ENCODE results near the gene MRPL39. TPM values are rescaled to one million over a fixed set of nuclear protein-coding genes. Genes with fewer than 3 reads are reported as not detected.
A peak's percentile ranks its signal among the peaks of the same experiment; 100 is the strongest.

Gene MRPL39
- total RNA-seq, 2 donors from 2014 or later, result 42.8 to 50.9 TPM

DNA sequence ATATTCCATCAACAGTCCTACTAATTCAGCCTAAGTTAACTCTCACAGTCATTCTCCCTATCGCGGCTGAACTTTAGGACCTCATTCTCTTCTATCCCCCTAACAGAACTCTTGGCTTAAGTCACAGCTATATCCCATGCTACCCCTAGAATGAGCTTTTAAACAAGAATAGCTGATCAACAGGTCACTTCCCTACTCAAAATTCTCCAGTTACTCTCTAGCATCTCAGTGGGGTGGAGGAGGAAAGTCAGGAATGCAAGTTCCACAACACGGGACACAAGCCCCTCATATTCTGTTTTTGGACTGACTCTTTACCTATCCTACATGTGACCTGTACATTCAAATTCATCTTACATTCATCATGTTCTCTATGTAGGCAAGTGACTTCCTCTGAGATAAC is 21.0 kb downstream of the MRPL39 start:
- H3K4me3 Mint-ChIP-seq, result no peak overlapping the region
- H3K27me3 Mint-ChIP-seq (ENCODE audit: low read depth), result no peaks in the 10 kb centered on the region
- peaks cover 7% of the 10 kb centered on the region for H3K4me1 Mint-ChIP-seq (ENCODE audit: low read depth)
- H3K9me3 Mint-ChIP-seq, result no peaks in the 10 kb centered on the region
- ATAC-seq (replicated peaks in 1 of 2) (peak in 1 of 2 donors; percentile 12), DNase-seq (no peak)
- peaks cover 10 to 29% of the 10 kb centered on the region in 2 donors for H3K36me3 Mint-ChIP-seq (ENCODE audit: insufficient read depth in 2 of 2)
- peak overlapping the region; percentile 2 for H3K27ac Mint-ChIP-seq

DNA sequence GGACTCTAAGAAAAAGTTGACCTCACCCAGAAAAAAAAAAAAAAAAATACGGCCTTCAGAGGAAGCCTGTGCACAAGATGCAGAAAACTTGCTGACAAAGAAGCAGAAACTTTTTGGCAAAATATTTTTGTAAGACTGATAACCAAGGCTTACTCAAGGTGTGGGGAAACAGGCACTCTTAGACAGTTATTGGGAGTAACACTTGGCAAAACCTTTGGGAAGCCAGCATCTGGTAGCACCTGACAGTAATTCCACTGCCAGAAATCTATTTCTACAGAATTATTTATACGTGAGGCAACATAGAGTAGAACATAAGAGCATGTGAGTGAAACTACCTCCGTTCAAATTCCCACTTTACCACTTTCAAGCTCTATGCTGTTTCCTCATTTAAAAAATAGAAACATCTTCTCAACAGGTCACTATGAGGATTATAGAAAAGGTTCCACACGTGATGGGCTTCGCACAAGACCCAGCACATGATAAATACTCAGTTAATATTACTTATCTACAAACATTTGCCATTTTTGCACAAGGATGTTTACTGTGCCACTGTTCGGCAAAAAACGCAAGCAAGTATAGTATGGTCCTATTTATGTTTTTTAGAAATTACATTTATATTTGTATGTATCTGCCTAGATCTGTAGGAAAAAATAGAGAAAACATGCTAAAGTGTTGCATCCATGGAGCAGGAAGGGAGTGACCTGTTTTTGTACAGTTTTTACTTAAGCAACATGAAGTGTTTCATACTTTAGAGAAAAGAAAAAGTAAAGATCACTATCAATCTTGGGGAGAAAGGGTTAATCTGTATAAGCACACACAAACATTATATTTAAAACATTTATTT is 22.2 kb downstream of the MRPL39 start:
- Mint-ChIP-seq H3K4me1 (ENCODE audit: low read depth) (peaks cover 7% of the 10 kb centered on the region), H3K36me3 (ENCODE audit: insufficient read depth in 2 of 2) (peaks cover 10 to 29% of the 10 kb centered on the region in 2 donors), H3K4me3 (no peak overlapping the region), H3K9me3 (peaks cover 0 to 1% of the 10 kb centered on the region in 2 donors), H3K27ac (peak overlapping the region; percentile 93), H3K27me3 (ENCODE audit: low read depth) (no peaks in the 10 kb centered on the region)
- DNase-seq (no peak), ATAC-seq (replicated peaks in 1 of 2) (no peak)

DNA sequence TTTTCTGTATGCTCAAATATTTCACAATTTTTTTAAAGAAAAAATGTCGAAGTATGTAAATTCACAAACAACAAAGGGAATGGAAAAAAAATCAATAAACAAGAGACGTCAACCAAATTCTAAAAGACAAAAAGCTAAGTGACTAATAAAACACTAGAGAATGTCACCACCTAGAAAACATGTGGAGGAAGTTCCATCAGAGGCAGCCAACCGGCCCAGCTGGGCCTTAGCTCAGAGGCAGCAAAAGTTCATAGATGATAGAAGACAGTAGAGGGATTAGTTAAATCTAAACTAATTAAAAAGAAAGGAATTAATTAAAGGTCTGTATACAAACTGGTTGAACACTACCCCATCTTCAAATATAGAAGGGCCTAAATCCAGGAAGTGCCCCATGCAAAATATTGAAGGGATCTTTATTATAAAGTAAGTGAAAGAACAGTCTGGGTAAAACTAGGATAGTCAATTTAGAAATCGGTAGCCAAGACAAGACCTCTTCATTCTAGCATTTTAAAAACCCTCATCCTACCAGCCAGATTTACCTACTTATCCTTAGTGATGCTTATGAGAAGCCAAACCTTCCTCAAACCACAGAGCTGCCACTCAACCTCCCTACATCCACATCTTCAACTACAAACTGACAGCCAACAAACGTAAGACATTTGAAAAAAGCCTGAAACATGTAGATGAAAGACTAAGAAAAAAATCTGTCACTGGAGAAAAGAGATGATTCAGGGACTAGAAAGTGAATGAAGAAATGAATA is 23.7 kb downstream of the MRPL39 start:
- Mint-ChIP-seq H3K36me3 (ENCODE audit: insufficient read depth in 2 of 2) (peaks cover 4 to 28% of the 10 kb centered on the region in 2 donors), H3K4me3 (no peak overlapping the region), H3K27ac (peak overlapping the region; percentile 93), H3K27me3 (ENCODE audit: low read depth) (no peaks in the 10 kb centered on the region), H3K4me1 (ENCODE audit: low read depth) (peaks cover 9% of the 10 kb centered on the region), H3K9me3 (peaks cover 0 to 1% of the 10 kb centered on the region in 2 donors)
- DNase-seq (no peak), ATAC-seq (replicated peaks in 1 of 2) (peak; percentile 22 to 27)

DNA sequence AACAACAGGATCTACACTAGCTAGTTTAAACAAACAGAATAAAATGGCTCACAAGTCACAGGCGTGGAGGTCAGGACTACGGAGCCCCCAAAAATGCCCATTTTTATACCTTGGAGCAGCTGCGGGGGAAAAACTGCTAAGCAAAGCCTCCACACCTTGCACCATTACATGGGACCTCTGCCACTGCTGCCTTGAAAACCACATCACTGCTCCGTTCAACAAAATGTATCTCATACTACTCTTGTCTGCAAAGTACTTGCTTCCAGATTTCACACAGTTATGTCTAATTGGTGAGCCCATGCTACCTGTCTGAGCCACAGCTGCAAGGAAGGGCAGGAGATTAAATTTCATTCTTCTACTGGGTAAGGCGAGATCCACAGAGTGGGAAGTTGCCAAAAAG is 24.4 kb downstream of the MRPL39 start:
- no peak for DNase-seq
- H3K9me3 Mint-ChIP-seq, result peaks cover 0 to 1% of the 10 kb centered on the region in 2 donors
- peak overlapping the region; percentile 93 for H3K27ac Mint-ChIP-seq
- H3K4me1 Mint-ChIP-seq (ENCODE audit: low read depth), result peaks cover 16% of the 10 kb centered on the region
- no peaks in the 10 kb centered on the region for H3K27me3 Mint-ChIP-seq (ENCODE audit: low read depth)
- no peak overlapping the region for H3K4me3 Mint-ChIP-seq
- ATAC-seq (replicated peaks in 1 of 2), result peak; percentile 12 to 14
- peaks cover 5 to 28% of the 10 kb centered on the region in 2 donors for H3K36me3 Mint-ChIP-seq (ENCODE audit: insufficient read depth in 2 of 2)

DNA sequence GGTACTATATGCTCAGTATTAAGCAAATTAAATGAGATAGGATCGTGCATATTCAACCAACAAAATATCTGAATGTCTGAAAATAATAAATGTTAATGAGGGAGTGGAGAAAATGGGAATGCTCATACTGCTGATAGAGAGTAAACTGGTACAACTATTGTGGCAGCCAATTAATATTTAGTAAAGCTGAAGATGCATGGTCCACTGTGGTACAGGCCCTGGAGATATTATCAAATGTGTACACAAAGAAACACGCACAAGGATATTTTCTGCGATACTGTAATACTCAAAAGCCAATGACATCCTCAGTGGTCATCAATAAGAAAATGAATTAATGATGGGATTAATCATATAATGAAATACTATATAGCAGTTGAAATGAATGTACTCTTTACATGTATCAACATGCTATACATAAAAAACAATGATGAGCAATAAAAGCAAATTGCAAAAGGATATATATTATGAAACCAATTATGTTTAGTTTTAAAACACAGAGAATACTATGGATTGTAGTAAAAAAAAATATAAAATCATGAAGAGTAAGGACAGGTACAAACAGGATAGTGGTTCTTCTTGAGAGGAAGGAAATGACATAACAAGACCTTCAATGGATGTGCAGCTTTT is 25.0 kb downstream of the MRPL39 start:
- no peaks in the 10 kb centered on the region for H3K27me3 Mint-ChIP-seq (ENCODE audit: low read depth)
- ATAC-seq (replicated peaks in 1 of 2) (no peak), DNase-seq (no peak)
- H3K4me3 Mint-ChIP-seq, result peak overlapping the region in 1 of 2 donors; percentile 21
- peaks cover 22% of the 10 kb centered on the region for H3K4me1 Mint-ChIP-seq (ENCODE audit: low read depth)
- peaks cover 8 to 26% of the 10 kb centered on the region in 2 donors for H3K36me3 Mint-ChIP-seq (ENCODE audit: insufficient read depth in 2 of 2)
- peak overlapping the region; percentile 75 for H3K27ac Mint-ChIP-seq
- peaks cover 0 to 1% of the 10 kb centered on the region in 2 donors for H3K9me3 Mint-ChIP-seq

DNA sequence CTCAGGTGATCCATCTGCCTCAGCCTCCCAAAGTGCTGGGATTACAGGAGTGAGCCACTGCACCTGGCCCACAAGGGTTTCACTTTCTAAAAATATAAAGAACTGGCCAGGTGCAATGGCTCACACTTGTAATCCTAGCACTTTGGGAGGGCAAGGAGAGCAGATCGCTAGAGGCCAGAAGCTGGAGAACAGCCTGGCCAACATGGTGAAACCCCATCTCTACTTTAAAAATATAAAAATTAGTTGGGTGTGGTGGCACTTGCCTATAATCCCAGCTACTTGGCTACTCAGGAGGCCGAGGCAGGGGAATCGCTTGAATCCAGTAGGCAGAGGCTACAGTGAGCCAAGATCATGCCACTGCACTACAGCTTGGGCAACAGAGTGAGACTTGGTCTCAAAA is 25.7 kb downstream of the MRPL39 start:
- Mint-ChIP-seq H3K27ac (no peak overlapping the region), H3K4me3 (no peak overlapping the region), H3K27me3 (ENCODE audit: low read depth) (no peaks in the 10 kb centered on the region), H3K4me1 (ENCODE audit: low read depth) (peaks cover 29% of the 10 kb centered on the region), H3K36me3 (ENCODE audit: insufficient read depth in 2 of 2) (peaks cover 11 to 31% of the 10 kb centered on the region in 2 donors), H3K9me3 (peaks cover 0 to 1% of the 10 kb centered on the region in 2 donors)
- no peak for ATAC-seq (replicated peaks in 1 of 2)
- no peak for DNase-seq

DNA sequence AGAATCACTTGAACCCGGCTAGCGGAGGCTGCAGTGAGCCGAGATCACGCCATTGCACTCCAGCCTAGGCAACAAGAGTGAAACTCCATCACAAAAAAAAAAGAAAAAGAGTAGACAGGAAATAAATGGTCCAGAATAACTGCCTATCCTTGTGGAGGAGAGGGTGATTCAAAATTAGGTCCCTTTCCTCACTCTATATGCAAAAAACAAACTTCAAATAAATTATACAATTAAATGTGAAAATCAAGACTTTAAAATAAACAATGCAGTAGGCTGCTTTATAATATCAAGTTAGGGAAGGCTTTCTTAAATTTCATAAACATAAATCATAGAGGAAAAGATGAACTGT is 26.4 kb downstream of the MRPL39 start:
- H3K27me3 Mint-ChIP-seq (ENCODE audit: low read depth), result no peaks in the 10 kb centered on the region
- no peak overlapping the region for H3K4me3 Mint-ChIP-seq
- peaks cover 16 to 30% of the 10 kb centered on the region in 2 donors for H3K36me3 Mint-ChIP-seq (ENCODE audit: insufficient read depth in 2 of 2)
- H3K9me3 Mint-ChIP-seq, result peaks cover 0 to 1% of the 10 kb centered on the region in 2 donors
- ATAC-seq (replicated peaks in 1 of 2), result no peak
- H3K4me1 Mint-ChIP-seq (ENCODE audit: low read depth), result peaks cover 36% of the 10 kb centered on the region
- H3K27ac Mint-ChIP-seq, result peak overlapping the region; percentile 95
- DNase-seq, result no peak

DNA sequence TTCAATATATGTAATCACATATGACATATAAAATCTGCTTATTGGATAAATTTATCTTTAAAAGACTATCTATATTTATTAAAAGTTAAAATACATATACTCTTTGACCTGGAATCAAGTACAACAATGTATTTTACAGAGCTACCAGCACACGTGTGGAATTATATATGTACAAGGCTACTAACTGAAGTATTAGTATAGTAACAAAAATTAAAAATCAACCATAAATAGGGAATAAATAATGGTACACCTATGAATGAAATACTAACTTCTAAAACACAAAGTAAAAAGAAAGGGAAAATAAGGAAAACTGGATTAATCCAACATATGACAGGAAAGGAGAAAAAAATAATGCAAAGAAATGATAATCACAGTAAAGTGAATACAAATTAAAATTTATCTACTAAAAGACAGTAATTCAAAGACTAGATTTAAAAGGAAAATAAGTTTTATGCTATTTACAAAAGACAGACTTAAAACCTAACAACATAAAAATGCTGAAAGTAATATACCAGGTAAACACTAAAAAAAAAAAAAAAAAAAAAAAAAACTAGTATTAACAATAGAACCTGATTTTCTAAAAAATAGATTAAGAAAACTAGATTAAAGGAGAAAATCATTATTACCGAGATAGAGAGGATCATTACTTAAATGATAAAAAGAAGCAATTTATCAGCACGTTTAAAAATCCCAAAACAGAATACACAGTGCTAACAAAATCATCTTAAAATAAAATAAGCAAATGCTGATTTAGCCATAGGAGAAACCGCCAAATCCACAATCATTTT is 27.9 kb downstream of the MRPL39 start:
- no peak for ATAC-seq (replicated peaks in 1 of 2)

DNA sequence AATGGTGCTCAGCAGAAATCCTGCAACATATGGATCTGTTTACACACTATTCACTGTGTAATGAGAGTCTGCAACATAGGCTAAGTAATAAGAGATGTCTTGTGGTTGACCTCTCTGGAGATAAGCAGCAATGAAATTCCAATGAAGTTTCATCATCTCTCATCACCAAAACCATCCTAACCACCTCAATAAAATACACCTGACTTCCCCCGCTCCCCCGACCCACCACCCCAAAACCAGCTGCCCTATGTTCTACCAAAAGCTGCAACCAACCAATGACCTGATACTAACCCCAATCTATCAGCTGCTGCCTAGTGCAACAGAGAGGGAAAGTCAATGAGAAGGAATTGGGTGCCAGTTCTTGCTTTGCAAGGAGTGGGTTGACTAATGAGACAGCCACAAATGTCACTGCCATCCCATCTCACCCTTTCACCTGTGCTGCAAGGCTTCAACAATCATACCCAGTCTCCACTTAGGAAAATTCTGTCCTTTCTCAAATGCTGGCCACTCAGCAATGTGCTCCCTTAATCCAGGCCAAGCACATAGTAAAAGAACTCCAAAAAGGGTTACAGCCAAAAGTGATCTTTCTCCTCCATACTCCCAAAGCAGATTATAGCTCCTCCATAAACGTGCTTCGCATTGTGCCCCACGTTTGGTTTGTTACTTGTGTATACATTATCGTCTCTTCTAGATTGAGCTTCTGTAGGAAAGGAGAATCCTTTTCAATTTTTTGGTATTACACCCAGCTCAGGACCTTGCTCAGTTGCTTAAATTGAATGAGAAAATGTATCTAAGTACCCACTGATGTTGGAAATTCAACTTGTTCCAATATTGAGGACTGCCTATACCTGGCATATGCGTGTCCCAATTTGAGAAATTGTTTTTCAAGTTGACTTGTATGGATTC is 29.0 kb downstream of the MRPL39 start:
- Mint-ChIP-seq H3K9me3 (peaks cover 0 to 1% of the 10 kb centered on the region in 2 donors), H3K27ac (peak overlapping the region; percentile 94), H3K4me1 (ENCODE audit: low read depth) (peaks cover 59% of the 10 kb centered on the region), H3K27me3 (ENCODE audit: low read depth) (no peaks in the 10 kb centered on the region), H3K4me3 (peak overlapping the region in 1 of 2 donors; percentile 67), H3K36me3 (ENCODE audit: insufficient read depth in 2 of 2) (peaks cover 25 to 38% of the 10 kb centered on the region in 2 donors)
- DNase-seq, result peak; percentile 49 to 50
- ATAC-seq (replicated peaks in 1 of 2), result peak; percentile 40 to 53

More for the DNA sequence above, 27.9 kb downstream of the MRPL39 start:
- DNase-seq, result no peak
- peaks cover 51% of the 10 kb centered on the region for H3K4me1 Mint-ChIP-seq (ENCODE audit: low read depth)
- no peaks in the 10 kb centered on the region for H3K27me3 Mint-ChIP-seq (ENCODE audit: low read depth)
- H3K36me3 Mint-ChIP-seq (ENCODE audit: insufficient read depth in 2 of 2), result peaks cover 20 to 37% of the 10 kb centered on the region in 2 donors
- H3K9me3 Mint-ChIP-seq, result peaks cover 0 to 1% of the 10 kb centered on the region in 2 donors
- H3K4me3 Mint-ChIP-seq, result no peak overlapping the region
- H3K27ac Mint-ChIP-seq, result peak overlapping the region; percentile 95

DNA sequence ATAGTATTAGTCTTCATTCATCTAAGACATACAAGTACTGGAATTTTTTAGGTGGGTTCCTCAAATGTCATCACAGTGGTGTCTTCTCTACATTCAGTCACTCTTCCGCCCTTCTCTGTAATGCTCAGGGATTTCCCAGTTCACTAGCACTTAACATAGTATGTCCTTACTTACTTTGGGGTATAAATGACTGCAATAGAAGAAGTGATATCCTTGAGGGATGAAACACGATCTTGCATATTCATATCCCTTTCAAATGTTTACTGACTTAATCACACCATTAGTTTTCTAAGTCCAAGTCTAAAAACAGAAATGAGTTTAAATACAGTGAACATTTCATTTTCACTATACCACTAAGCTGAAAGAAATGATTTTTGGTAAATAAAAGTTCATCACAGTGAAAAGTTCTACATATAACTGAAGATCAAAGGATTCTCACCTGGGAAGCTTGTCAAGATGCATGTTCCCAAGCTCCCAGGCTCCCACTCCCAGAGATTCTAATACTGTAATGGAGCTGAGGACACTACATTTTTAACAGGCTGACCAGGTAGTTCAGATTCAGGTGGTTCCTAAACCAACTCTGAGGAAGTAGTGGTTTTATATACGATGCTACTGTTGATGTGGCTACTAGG is 29.7 kb downstream of the MRPL39 start:
- Mint-ChIP-seq H3K4me3 (peak overlapping the region; percentile 41 to 67), H3K9me3 (peaks cover 0 to 1% of the 10 kb centered on the region in 2 donors), H3K36me3 (ENCODE audit: insufficient read depth in 2 of 2) (peaks cover 27 to 42% of the 10 kb centered on the region in 2 donors), H3K4me1 (ENCODE audit: low read depth) (peaks cover 62% of the 10 kb centered on the region), H3K27me3 (ENCODE audit: low read depth) (no peaks in the 10 kb centered on the region), H3K27ac (peak overlapping the region; percentile 94)
- ATAC-seq (replicated peaks in 1 of 2) (peak in 1 of 2 donors; percentile 7), DNase-seq (no peak)

DNA sequence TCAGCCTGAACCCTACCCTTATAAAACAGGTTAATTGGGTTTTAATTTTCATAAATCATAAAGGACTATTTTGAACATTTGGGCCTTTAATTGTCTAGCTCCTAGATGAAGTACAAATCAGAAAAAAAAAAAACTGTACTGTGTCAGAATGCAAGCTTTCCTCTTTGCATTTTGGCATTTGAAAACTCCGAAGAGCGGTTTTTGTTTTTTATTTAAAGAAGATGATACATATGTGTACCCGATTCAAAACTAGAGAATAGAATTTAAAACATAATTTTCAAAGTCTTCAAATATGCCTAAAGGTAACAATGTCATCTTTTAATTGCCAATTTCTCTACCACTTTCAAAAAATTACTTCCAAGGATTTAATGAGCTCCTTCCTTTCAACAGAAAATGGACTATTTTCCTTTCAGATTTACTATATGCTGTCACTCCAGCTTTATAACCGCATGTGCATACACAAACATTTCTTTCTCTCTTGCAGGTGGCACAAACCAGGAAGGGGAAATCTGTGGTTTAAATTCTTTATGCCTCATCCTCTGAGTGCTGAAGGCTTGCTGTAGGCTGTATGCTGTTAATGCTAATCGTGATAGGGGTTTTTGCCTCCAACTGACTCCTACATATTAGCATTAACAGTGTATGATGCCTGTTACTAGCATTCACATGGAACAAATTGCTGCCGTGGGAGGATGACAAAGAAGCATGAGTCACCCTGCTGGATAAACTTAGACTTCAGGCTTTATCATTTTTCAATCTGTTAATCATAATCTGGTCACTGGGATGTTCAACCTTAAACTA is 33.7 kb downstream of the MRPL39 start:
- no peaks in the 10 kb centered on the region for H3K27me3 Mint-ChIP-seq (ENCODE audit: low read depth)
- peaks cover 94% of the 10 kb centered on the region for H3K4me1 Mint-ChIP-seq (ENCODE audit: low read depth)
- H3K9me3 Mint-ChIP-seq, result no peaks in the 10 kb centered on the region
- ATAC-seq (replicated peaks in 1 of 2) (peak; percentile 49 to 57), DNase-seq (peak; percentile 49 to 61)
- H3K27ac Mint-ChIP-seq, result peak overlapping the region; percentile 96
- peaks cover 32 to 45% of the 10 kb centered on the region in 2 donors for H3K36me3 Mint-ChIP-seq (ENCODE audit: insufficient read depth in 2 of 2)
- peak overlapping the region; percentile 71 to 81 for H3K4me3 Mint-ChIP-seq

Measured in activated T-cell treated with anti-CD3 and anti-CD28 coated beads, Interleukin-2, amount 50 U/mL, for 72 hours (primary cell).